Spleen (tissue), 11 donors: ENCODE data around the gene PNLIPRP1. TPM values are rescaled to one million over a fixed set of nuclear protein-coding genes. Genes with fewer than 3 reads are reported as not detected.

Source experiments
- DNase-seq: peaks from one replicate; pipeline ENCODE4 v3.0.0-alpha.2; 2020
- H3K27ac ChIP-seq, 8 donors: fragments of 200-600 bp; sonication (generic) in 7 of 8; 1 replicate in 4 of 8; 2 replicates in 4 of 8; pipeline versions ENCODE4 v1.5.0 to v1.8.0; 2016 to 2021; ENCODE audit warnings: inconsistent platforms in 4 of 8, mild to moderate bottlenecking in 4 of 8, moderate library complexity in 1 of 8
- H3K27me3 ChIP-seq, 7 donors: fragments of 200-600 bp; sonication (generic) in 6 of 7; replicated peaks in 1 of 7; 1 replicate in 4 of 7; 2 replicates in 3 of 7; pipeline versions ENCODE4 v1.5.0 to v1.8.0; 2016 to 2021; ENCODE audit warnings: inconsistent platforms in 3 of 7, mild to moderate bottlenecking in 1 of 7
- H3K36me3 ChIP-seq, 6 donors: fragments of 200-600 bp; sonication (generic) in 5 of 6; 1 replicate in 4 of 6; 2 replicates in 2 of 6; pipeline versions ENCODE4 v1.5.0 to v1.8.0; 2016 to 2021; ENCODE audit warnings: inconsistent platforms in 2 of 6
- H3K4me1 ChIP-seq, 6 donors: fragments of 200-600 bp; sonication (generic) in 5 of 6; 1 replicate in 3 of 6; 2 replicates in 3 of 6; pipeline versions ENCODE4 v1.5.0 to v1.8.0; 2016 to 2021; ENCODE audit warnings: inconsistent platforms in 3 of 6
- H3K4me3 ChIP-seq, 8 donors: fragments of 200-600 bp; sonication (generic) in 7 of 8; 1 replicate in 4 of 8; 2 replicates in 4 of 8; pipeline versions ENCODE4 v1.5.0 to v1.8.0; 2016 to 2021; ENCODE audit warnings: inconsistent platforms in 4 of 8, mild to moderate bottlenecking in 4 of 8, moderate library complexity in 2 of 8
- H3K9me3 ChIP-seq, 8 donors: fragments of 200-600 bp; sonication (generic) in 7 of 8; 1 replicate in 4 of 8; 2 replicates in 4 of 8; pipeline versions ENCODE4 v1.5.0 to v1.8.0; 2016 to 2021; ENCODE audit warnings: inconsistent platforms in 4 of 8
- POLR2A ChIP-seq, 3 donors: fragments of 450-650 bp; IDR thresholded peaks; one replicate each; pipeline ENCODE4 v1.5.1; 2017; ENCODE audit warnings: antibody characterized with exemption in 3 of 3, mild to moderate bottlenecking in 1 of 3
- POLR2AphosphoS5 ChIP-seq, 3 donors: sonication (generic); formaldehyde crosslinking; IDR thresholded peaks; one replicate each; pipeline ENCODE4 v1.5.1; 2017; ENCODE audit warnings: antibody characterized with exemption in 3 of 3
- WGBS, 5 donors: extraction: QIAGEN DNeasy Blood & Tissue Kit in 3 of 5; methylation state at CpG; one replicate each; pipeline versions ENCODE4 v1.1.5 to v1.1.7; 2013 to 2018; 5-methylcytosine and 5-hydroxymethylcytosine counted together
- intact Hi-C: fragments of 100-400 bp; cut with DNase I; formaldehyde crosslinking; loops from one replicate; pipeline ENCODE4 v1.15.0; 2023; ENCODE audit warnings: low total_unique reads
- polyA plus RNA-seq, 3 donors: library from polyadenylated mRNA; stranded (reverse); fragments of 200-250 nt; gene quantifications; one replicate each; pipeline ENCODE4 v1.2.1, GENCODE V29; 2013
- total RNA-seq, 7 donors: library from RNA; depleted of rRNA in 3 of 7; stranded (reverse); fragments of >200 nt in 3 of 7; fragmentation: NEBNext Ultra II Directional in 4 of 7; extraction: Animal tissue kit (Norgen Biotek cat#: 25700) in 4 of 7; gene quantifications; one replicate each; pipeline versions ENCODE4 v1.1.0 to v1.2.1, GENCODE V29; 2016 to 2021
- TF ChIP-seq, protein P1 (sequence below), 11 experiments: fragments of 200-600 bp in 7 of 11; fragments of 450-650 bp in 4 of 11; sonication (generic) in 4 of 11; IDR thresholded peaks in 8 of 11; conservative IDR thresholded peaks in 3 of 11; 1 replicate in 7 of 11; 2 replicates in 4 of 11; pipeline versions ENCODE4 v1.4.0 to v1.8.0; 2016 to 2021; ENCODE audit warnings: antibody characterized with exemption in 11 of 11, inconsistent platforms in 4 of 11, mild to moderate bottlenecking in 1 of 11
- donor health status: healthy with polysubstance abuse.
- donor health status: DM: no; HTN: no; CAD: no; lungs with moderate emphysema.
- donor health status: DM: no; HTN: no; CAD: no.
- donor health status: Bipolar disorder and iron deficiency.
- donor health status: healthy.
- donor health status: DM: no; HTN: no; CAD: no.
- donor health status: DM: yes; HTN: yes; CAD: no.

The PNLIPRP1 gene
- total and polyA plus RNA-seq, 10 donors = 0.06 to 1.2 (median 0.44) TPM; not detected in 4

DNA sequence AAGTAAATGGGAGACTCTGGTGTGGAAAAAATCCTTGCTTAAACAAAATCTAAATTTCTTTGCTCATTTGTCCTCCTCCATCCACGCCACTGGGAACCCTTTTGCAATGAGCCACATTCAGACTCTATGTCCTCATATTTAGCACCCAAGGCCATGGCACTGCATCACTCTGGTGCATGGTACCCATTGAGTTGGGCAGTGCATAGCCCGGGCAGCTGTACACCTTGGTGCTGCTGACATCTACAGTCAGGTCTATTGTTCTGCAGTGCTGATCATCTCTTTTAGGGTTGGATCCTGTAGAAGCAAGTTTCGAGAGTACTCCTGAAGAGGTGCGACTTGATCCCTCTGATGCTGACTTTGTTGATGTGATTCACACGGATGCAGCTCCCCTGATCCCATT, 6.8 kb downstream of the PNLIPRP1 start:
- peaks cover 0 to 6% (median 0%) of the 10 kb centered on the region in 7 donors for H3K27me3 ChIP-seq
- no peaks in the 10 kb centered on the region for H3K36me3 ChIP-seq
- DNase-seq = no peak
- no peaks in the 10 kb centered on the region for H3K9me3 ChIP-seq
- H3K4me3 ChIP-seq = no peak overlapping the region
- H3K4me1 ChIP-seq = no peaks in the 10 kb centered on the region
- TF ChIP-seq POLR2AphosphoS5 (IDR thresholded peaks at IDR 0.05) (no peak), POLR2A (IDR thresholded peaks at IDR 0.05) (no peak)
- TF ChIP-seq, protein P1, sequence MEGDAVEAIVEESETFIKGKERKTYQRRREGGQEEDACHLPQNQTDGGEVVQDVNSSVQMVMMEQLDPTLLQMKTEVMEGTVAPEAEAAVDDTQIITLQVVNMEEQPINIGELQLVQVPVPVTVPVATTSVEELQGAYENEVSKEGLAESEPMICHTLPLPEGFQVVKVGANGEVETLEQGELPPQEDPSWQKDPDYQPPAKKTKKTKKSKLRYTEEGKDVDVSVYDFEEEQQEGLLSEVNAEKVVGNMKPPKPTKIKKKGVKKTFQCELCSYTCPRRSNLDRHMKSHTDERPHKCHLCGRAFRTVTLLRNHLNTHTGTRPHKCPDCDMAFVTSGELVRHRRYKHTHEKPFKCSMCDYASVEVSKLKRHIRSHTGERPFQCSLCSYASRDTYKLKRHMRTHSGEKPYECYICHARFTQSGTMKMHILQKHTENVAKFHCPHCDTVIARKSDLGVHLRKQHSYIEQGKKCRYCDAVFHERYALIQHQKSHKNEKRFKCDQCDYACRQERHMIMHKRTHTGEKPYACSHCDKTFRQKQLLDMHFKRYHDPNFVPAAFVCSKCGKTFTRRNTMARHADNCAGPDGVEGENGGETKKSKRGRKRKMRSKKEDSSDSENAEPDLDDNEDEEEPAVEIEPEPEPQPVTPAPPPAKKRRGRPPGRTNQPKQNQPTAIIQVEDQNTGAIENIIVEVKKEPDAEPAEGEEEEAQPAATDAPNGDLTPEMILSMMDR (IDR thresholded peaks at IDR 0.05 in 8 of 11, conservative IDR thresholded peaks at IDR 0.05 in 3 of 11) = no peak
- intact Hi-C loops = no loop called here
- WGBS, 5 donors = 79 to 91% (median 90%) methylated on average over 5 of the region's 5 CpGs
- H3K27ac ChIP-seq = no peak overlapping the region

DNA sequence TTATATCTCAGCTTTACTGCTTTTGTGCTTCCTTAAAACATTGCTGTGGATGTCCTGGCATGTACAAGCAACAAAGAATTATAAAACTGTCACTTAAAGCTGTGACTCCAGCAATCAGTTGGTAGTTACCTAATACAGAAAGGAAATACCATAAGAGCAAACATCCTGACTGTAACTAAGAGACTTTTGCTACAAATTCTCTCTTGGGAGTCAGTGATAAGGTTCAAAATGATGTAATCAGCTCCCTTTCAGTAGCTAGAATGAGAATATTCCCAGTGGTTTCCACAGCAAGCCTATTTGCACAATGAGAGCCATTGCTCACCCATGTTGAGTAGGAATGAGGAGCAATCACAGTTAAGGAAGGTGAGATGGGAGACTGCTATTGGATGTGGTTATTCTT, 7.6 kb downstream of the PNLIPRP1 start:
- H3K27ac ChIP-seq = no peak overlapping the region
- H3K27me3 ChIP-seq = peaks cover 0 to 6% (median 0%) of the 10 kb centered on the region in 7 donors
- H3K9me3 ChIP-seq = no peaks in the 10 kb centered on the region
- no peaks in the 10 kb centered on the region for H3K36me3 ChIP-seq
- DNase-seq = no peak
- H3K4me3 ChIP-seq = no peak overlapping the region
- H3K4me1 ChIP-seq = no peaks in the 10 kb centered on the region
- intact Hi-C loops = no loop called here
- TF ChIP-seq, protein P1 (IDR thresholded peaks at IDR 0.05 in 8 of 11, conservative IDR thresholded peaks at IDR 0.05 in 3 of 11) = no peak
- no peak for TF ChIP-seq POLR2AphosphoS5 (IDR thresholded peaks at IDR 0.05)
- TF ChIP-seq POLR2A (IDR thresholded peaks at IDR 0.05) = no peak

DNA sequence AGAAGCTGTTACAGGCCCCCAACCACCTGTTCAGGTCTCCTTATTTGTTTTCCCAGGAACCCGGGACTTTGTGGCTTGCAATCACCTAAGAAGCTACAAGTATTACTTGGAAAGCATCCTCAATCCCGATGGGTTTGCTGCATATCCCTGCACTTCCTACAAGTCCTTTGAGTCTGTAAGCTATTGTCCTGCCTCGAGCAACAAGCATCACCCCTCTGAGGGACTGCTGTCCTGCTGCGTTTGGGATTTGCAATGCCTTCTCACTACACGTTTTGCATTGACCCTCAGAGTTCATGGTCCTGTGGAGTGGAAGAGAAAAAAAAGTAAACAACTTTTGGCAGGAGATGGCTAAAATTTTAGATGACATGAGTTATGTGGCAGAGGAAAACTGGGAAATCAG, 9.2 kb downstream of the PNLIPRP1 start:
- intact Hi-C loops = no loop called here
- H3K27me3 ChIP-seq = peaks cover 0 to 6% (median 0%) of the 10 kb centered on the region in 7 donors
- no peaks in the 10 kb centered on the region for H3K9me3 ChIP-seq
- no peaks in the 10 kb centered on the region for H3K4me1 ChIP-seq
- no peak overlapping the region for H3K4me3 ChIP-seq
- TF ChIP-seq POLR2AphosphoS5 (IDR thresholded peaks at IDR 0.05) = no peak
- TF ChIP-seq, protein P1 (IDR thresholded peaks at IDR 0.05 in 8 of 11, conservative IDR thresholded peaks at IDR 0.05 in 3 of 11) = no peak
- no peak overlapping the region for H3K27ac ChIP-seq
- no peaks in the 10 kb centered on the region for H3K36me3 ChIP-seq
- 62 to 70% (median 67%) methylated on average over 5 of the region's 5 CpGs for WGBS, 5 donors
- DNase-seq = no peak

DNA sequence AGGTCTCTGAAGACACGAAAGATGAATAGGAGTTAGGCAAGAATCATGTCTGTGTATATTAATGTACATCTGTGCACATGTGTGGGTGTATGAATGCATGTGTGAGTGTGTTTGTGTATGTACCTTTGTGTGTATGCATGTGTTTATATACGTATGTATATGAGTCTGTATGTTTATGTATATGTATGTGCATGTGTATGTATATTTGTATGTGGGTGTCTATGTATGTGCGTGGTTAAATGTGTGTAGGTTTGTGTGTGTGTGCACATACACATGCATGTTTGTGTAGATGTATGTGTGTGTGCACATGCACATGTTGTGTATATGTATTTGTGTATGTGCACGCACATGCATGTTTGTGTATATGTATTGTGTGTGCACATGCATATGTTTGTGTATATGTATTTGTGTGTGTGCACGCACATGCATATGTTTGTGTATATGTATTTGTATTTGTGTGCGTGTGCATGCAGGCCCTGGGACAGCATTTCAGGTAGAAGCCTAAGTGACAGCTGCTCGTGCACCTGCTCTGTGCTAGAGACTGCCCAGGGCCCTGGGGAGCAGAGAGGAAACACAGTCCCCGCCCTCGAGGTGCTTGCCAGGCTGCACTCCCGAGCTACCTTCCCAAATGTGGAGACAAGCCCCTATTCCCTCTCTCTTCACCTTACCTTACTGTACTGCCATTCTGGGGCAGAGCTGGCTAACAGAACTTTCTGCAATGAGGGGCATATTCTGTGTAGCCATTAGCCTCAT, 12.1 kb downstream of the PNLIPRP1 start:
- 77 to 85% (median 79%) methylated on average over 10 of the region's 10 CpGs for WGBS, 5 donors
- Histone ChIP-seq H3K27me3 (peaks cover 0 to 8% (median 0%) of the 10 kb centered on the region in 7 donors), H3K9me3 (no peaks in the 10 kb centered on the region), H3K36me3 (no peaks in the 10 kb centered on the region), H3K4me3 (no peak overlapping the region), H3K27ac (no peak overlapping the region), H3K4me1 (no peaks in the 10 kb centered on the region)
- no peak for DNase-seq
- intact Hi-C loops = no loop called here
- TF ChIP-seq POLR2AphosphoS5 (IDR thresholded peaks at IDR 0.05) (no peak), POLR2A (IDR thresholded peaks at IDR 0.05) (no peak)
- TF ChIP-seq, protein P1 (IDR thresholded peaks at IDR 0.05 in 8 of 11, conservative IDR thresholded peaks at IDR 0.05 in 3 of 11) = no peak
